DOHH2 (cell line): ENCODE results near the gene CAP1.

ENCODE experiments used
- CTCF ChIP-seq: fragments of 200-600 bp; sonication (generic); IDR thresholded peaks from one replicate; pipeline ENCODE4 v1.5.1; 2014; ENCODE audit warnings: antibody characterized with exemption, mild to moderate bottlenecking, low read depth, low read length; ENCODE audit not compliant: poor library complexity, severe bottlenecking
- EZH2phosphoT487 ChIP-seq: fragments of 200-600 bp; sonication (generic); IDR thresholded peaks from 2 replicates; pipeline ENCODE4 v1.6.1; 2017; ENCODE audit warnings: borderline replicate concordance, mild to moderate bottlenecking, antibody characterized with exemption, low read length, moderate library complexity, mixed read lengths

- TF ChIP-seq CTCF (no peak), EZH2phosphoT487 (no peak)
Observed at GRCh38 chr1:39996396-39997004, 44.0 kb upstream of the CAP1 start.
